KMS-11 (cell line): ENCODE data around the gene EFNA4.

Source experiments
- H2AFZ ChIP-seq: fragments of 200-600 bp; sonication (generic); 2 replicates; pipeline ENCODE4 v1.6.1; 2016; ENCODE audit warnings: antibody characterized with exemption, mixed run types, low read depth
- H3K27ac ChIP-seq: fragments of 200-600 bp; sonication (generic); 2 replicates; pipeline ENCODE4 v1.6.1; 2016; ENCODE audit warnings: mild to moderate bottlenecking, mixed run types
- H3K27me3 ChIP-seq: fragments of 200-600 bp; sonication (generic); 2 replicates; pipeline ENCODE4 v1.6.1; 2017; ENCODE audit warnings: mild to moderate bottlenecking, low read depth, mixed run types, moderate library complexity; ENCODE audit not compliant: insufficient read depth
- H3K36me3 ChIP-seq: fragments of 200-600 bp; sonication (generic); 2 replicates; pipeline ENCODE4 v1.6.1; 2017; ENCODE audit warnings: mild to moderate bottlenecking, mixed run types; ENCODE audit not compliant: insufficient read depth
- H3K4me1 ChIP-seq: fragments of 200-600 bp; sonication (generic); 2 replicates; pipeline ENCODE4 v1.6.1; 2016; ENCODE audit warnings: mild to moderate bottlenecking, low read depth, mixed run types; ENCODE audit not compliant: poor library complexity, severe bottlenecking
- H3K4me2 ChIP-seq: fragments of 200-600 bp; sonication (generic); 2 replicates; pipeline ENCODE4 v1.7.0; 2016; ENCODE audit warnings: mild to moderate bottlenecking, mixed run types
- H3K4me3 ChIP-seq: fragments of 200-600 bp; sonication (generic); IDR thresholded peaks from 2 replicates; pipeline ENCODE4 v1.6.1; 2017; ENCODE audit warnings: low read depth, low read length, mixed read lengths; ENCODE audit not compliant: insufficient read depth
- H3K79me2 ChIP-seq: fragments of 200-600 bp; sonication (generic); 2 replicates; pipeline ENCODE4 v1.6.1; 2016; ENCODE audit warnings: low read depth, mixed run types; ENCODE audit not compliant: insufficient read depth
- H3K9ac ChIP-seq: fragments of 200-600 bp; sonication (generic); 2 replicates; pipeline ENCODE4 v1.6.1; 2016; ENCODE audit warnings: mild to moderate bottlenecking, mixed run types
- H4K20me1 ChIP-seq: fragments of 200-600 bp; sonication (generic); 2 replicates; pipeline ENCODE4 v1.6.1; 2016; ENCODE audit warnings: mild to moderate bottlenecking, mixed run types; ENCODE audit not compliant: insufficient read depth
- TF ChIP-seq, protein P1 (sequence below): fragments of 200-600 bp; sonication (generic); conservative IDR thresholded peaks from 2 replicates; pipeline ENCODE4 v1.6.1; 2017; ENCODE audit warnings: low read depth, mild to moderate bottlenecking, antibody characterized with exemption, low read length, moderate library complexity, mixed read lengths

The EFNA4 gene

DNA sequence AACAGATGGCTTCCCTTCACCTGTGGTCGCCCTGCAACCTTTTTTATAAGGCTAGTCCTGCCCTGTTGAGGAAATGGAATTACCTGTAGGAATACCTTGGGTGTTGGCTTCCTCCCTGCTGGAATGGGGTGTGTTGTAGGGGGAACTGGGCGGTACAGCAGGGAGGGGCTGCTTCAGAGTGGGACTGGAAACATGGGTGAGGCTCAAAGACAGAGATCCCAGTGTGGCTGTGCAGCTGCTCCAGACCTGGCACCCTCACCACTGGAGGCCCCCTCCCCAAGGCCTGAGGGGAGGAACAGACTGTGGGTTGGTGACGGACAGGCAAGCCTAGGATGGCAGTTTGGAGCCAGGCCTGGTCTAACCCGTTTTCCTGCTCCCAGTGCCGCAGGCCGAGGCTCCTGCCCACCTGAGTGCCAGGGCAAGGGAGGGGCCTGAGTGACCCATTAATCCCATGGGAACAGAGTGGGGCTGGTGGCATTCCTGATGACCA is 19.6 kb downstream of the EFNA4 start:
- Histone ChIP-seq H3K4me2 (no peak overlapping the region), H3K9ac (no peak overlapping the region), H3K79me2 (no peaks in the 10 kb centered on the region), H3K36me3 (no peaks in the 10 kb centered on the region), H4K20me1 (no peaks in the 10 kb centered on the region), H3K27ac (no peak overlapping the region), H3K4me1 (peaks cover 79% of the 10 kb centered on the region), H2AFZ (no peak overlapping the region), H3K4me3 (no peak overlapping the region), H3K27me3 (peaks cover 57% of the 10 kb centered on the region)
- TF ChIP-seq, protein P1, sequence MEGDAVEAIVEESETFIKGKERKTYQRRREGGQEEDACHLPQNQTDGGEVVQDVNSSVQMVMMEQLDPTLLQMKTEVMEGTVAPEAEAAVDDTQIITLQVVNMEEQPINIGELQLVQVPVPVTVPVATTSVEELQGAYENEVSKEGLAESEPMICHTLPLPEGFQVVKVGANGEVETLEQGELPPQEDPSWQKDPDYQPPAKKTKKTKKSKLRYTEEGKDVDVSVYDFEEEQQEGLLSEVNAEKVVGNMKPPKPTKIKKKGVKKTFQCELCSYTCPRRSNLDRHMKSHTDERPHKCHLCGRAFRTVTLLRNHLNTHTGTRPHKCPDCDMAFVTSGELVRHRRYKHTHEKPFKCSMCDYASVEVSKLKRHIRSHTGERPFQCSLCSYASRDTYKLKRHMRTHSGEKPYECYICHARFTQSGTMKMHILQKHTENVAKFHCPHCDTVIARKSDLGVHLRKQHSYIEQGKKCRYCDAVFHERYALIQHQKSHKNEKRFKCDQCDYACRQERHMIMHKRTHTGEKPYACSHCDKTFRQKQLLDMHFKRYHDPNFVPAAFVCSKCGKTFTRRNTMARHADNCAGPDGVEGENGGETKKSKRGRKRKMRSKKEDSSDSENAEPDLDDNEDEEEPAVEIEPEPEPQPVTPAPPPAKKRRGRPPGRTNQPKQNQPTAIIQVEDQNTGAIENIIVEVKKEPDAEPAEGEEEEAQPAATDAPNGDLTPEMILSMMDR: no peak

DNA sequence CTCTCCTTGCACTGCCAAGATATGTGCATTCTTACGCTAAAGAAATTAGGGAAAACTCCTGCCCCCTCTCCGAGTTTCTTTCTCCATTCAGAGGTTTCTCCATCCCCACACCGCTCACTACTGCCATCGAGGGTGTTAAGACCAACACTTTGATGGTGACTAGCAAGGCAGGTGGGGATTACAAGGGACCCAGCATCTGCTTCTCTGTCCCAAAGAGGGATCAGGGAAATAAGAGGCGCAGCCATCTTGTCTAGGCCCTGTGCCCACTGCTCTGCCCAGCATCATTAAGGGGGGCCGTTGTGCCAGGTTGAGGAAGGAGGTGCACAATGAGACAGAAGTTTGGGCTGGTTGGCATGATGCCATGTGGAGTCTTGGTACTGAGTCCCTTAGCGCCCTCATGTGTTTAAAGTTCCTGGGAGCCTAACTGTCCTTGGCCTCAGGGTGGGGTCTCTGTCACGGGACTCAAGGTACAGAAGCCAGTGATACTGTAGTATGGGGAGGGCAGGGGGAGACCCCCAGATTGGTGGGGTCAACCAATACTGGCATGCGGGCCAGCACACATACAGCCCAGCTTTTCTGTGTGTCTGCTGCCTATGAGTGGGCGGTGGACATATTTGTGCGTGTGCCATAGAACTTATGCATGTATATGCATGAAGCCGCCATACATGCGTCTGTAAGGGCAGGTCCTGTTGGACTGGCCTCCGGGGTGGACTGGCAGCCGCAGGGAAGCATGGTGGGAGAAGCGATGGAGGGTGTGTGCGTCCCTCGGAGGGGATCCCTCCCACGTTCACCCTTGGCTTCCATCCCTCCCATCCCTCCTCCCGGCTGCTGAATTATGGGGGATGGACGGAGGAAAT is 20.6 kb downstream of the EFNA4 start:
- Histone ChIP-seq H2AFZ (peak overlapping the region; percentile 89), H3K79me2 (no peaks in the 10 kb centered on the region), H3K36me3 (no peaks in the 10 kb centered on the region), H3K27me3 (peaks cover 47% of the 10 kb centered on the region), H3K4me3 (peak overlapping the region; percentile 100), H3K9ac (no peak overlapping the region; the same call in 1 of the 2 replicates), H3K4me1 (peaks cover 69% of the 10 kb centered on the region), H3K27ac (no peak overlapping the region), H3K4me2 (peak overlapping the region; percentile 91), H4K20me1 (no peaks in the 10 kb centered on the region)
- TF ChIP-seq, protein P1: no peak

DNA sequence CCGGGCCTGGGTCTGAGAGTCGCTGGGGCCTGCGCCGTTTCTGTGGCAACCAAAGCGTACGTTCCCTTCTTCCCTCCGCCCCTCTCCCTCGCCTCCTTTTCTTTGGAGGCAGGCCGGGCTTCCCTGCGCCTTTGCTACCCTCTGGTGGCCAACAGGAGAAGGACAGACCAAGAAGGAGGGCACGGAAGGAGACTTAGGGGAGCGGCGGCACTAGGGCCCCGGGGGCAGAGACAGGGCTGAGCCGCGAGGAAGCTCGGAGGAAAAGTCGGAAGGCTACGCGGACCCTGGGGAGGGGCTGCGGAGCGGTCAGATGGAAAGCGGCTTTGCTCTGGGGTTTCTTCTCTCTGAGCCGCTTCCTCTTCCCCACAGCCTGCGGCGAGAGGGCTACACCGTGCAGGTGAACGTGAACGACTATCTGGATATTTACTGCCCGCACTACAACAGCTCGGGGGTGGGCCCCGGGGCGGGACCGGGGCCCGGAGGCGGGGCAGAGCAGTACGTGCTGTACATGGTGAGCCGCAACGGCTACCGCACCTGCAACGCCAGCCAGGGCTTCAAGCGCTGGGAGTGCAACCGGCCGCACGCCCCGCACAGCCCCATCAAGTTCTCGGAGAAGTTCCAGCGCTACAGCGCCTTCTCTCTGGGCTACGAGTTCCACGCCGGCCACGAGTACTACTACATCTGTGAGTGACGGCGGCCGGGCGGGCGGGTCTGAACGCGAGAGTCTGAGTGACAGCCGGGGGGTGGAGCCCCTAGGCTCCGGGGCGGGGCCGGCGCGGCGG is 21.4 kb downstream of the EFNA4 start:
- H2AFZ ChIP-seq: peak overlapping the region; percentile 89
- peak overlapping the region; percentile 100 for H3K4me3 ChIP-seq
- H4K20me1 ChIP-seq: no peaks in the 10 kb centered on the region
- no peaks in the 10 kb centered on the region for H3K79me2 ChIP-seq
- H3K27ac ChIP-seq: peak overlapping the region; percentile 39
- H3K27me3 ChIP-seq: peaks cover 39% of the 10 kb centered on the region
- peaks cover 60% of the 10 kb centered on the region for H3K4me1 ChIP-seq
- peak overlapping the region; percentile 45 for H3K9ac ChIP-seq
- H3K36me3 ChIP-seq: no peaks in the 10 kb centered on the region
- H3K4me2 ChIP-seq: peak overlapping the region; percentile 91
- TF ChIP-seq, protein P1: peak; percentile 99

DNA sequence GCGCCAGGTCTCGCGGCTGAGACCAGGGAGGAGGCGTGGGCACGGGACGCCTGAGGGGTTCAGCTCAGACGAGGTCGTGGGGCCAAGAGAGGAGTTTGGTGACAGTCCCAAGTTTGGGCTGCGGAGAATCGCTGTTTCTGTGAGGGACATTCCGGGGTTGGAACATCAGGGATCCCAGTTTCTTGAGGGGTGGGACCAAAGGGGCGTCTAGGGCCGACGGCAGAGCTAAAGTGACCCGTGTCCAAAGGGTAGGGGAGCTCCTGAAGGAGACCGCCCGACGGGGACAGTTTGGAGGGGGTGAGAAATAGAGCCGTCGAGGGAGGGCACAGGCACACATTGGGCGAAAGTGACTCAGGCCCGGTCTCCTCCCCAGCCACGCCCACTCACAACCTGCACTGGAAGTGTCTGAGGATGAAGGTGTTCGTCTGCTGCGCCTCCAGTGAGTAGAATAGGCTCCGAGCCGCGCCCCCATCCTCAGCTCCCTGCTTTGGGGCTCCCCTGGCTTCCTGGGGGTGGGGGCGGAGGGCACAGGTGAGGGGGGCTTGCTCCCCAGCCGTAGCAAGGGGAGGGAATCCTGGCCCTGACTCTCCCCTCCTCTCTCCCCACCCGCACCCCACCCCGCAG is 22.1 kb downstream of the EFNA4 start:
- H3K9ac ChIP-seq: peak overlapping the region; percentile 45; the same call in 1 of the 2 replicates
- peaks cover 32% of the 10 kb centered on the region for H3K27me3 ChIP-seq
- no peaks in the 10 kb centered on the region for H4K20me1 ChIP-seq
- TF ChIP-seq, protein P1: no peak
- H3K4me2 ChIP-seq: peak overlapping the region; percentile 91
- peak overlapping the region; percentile 39 for H3K27ac ChIP-seq
- H3K4me1 ChIP-seq: peaks cover 53% of the 10 kb centered on the region
- H2AFZ ChIP-seq: peak overlapping the region; percentile 89
- no peaks in the 10 kb centered on the region for H3K79me2 ChIP-seq
- no peaks in the 10 kb centered on the region for H3K36me3 ChIP-seq
- peak overlapping the region; percentile 100 for H3K4me3 ChIP-seq
